Astrocyte (in vitro differentiated cells and primary cell): ENCODE results near the gene SLC6A11.

Experiments
- CTCF ChIP-seq: IDR thresholded peaks from 2 replicates; pipeline ENCODE4 v1.5.1; 2011; ENCODE audit warnings: low read depth, mild to moderate bottlenecking, inconsistent platforms, low read length, moderate library complexity; ENCODE audit not compliant: insufficient read depth
- EZH2 ChIP-seq: IDR thresholded peaks from 2 replicates; pipeline ENCODE4 v1.6.1; 2012; ENCODE audit warnings: mild to moderate bottlenecking, low read length, inconsistent platforms; ENCODE audit not compliant: insufficient read depth

- TF ChIP-seq CTCF (no peak), EZH2 (no peak)
Observed at GRCh38 chr3:10946526-10946925, 130.5 kb downstream of the SLC6A11 start.
